GM23248 (cell line): ENCODE results near the gene SCTR.

Experiments used
- EZH2 ChIP-seq: fragments of 200-600 bp; sonication (generic); IDR thresholded peaks from 2 replicates; pipeline ENCODE4 v1.6.1; 2018; ENCODE audit warnings: antibody characterized with exemption, mild to moderate bottlenecking; ENCODE audit not compliant: insufficient read depth, poor library complexity, severe bottlenecking
- EZH2phosphoT487 ChIP-seq: fragments of 200-600 bp; sonication (generic); IDR thresholded peaks from 2 replicates; pipeline ENCODE4 v1.6.1; 2018; ENCODE audit warnings: antibody characterized with exemption, moderate library complexity, mild to moderate bottlenecking, low read depth; ENCODE audit not compliant: insufficient read depth

- TF ChIP-seq EZH2 (no peak), EZH2phosphoT487 (no peak)
Observed at GRCh38 chr2:119544939-119545475, 20.7 kb upstream of the SCTR start.
